Stimulated activated CD4-positive, alpha-beta T cell treated with anti-CD3 and anti-CD28 coated beads, TNF-alpha, amount 100 ng/mL, for 1 hour (primary cell): ENCODE results near the gene SDSL.
A peak's percentile ranks its signal among the peaks of the same experiment; 100 is the strongest.

Source experiments
- DNase-seq, 3 donors: peaks; one replicate each; pipeline ENCODE4 v3.0.0-alpha.2; 2020; ENCODE audit warnings: low read depth in 3 of 3, low spot score in 1 of 3

SDSL gene

DNA sequence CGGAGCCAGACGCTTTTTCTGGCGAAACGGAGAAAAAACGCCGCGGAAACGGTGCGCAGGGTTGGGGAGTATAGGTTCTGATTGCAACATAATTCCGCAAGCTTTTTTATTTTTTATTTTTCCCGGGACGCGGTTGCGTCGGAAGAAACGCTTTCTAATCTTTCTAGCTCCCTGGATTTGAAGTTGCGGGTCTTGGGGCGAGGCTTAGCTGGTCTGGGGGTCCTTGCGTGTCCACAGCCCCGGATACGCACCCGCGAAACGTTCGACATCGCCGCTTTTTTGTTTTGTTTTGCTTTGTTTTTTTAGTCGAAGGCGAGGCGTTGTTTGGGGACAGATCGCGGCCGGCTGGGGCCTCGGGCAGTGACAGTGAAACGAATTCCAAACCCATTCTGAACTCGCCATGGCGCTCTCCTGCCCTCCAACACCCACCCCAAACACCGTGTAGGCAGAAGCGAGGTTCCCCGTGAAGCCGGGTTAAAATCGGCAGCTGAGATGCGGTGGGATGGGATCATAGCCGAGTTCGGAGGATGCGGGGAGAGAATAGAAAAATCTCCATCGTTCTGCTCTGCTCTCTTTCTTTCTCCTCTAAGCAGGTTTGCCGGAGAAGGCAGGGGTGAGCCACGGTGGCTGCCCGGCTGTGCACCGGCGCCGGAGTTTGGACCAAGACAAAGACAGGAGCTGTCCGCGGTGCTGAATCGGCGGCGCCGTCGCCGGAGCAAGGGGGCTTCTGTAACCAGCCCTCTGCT is 57.6 kb downstream of the SDSL start:
- DNase-seq: peak in 1 of 3 donors; percentile 25

DNA sequence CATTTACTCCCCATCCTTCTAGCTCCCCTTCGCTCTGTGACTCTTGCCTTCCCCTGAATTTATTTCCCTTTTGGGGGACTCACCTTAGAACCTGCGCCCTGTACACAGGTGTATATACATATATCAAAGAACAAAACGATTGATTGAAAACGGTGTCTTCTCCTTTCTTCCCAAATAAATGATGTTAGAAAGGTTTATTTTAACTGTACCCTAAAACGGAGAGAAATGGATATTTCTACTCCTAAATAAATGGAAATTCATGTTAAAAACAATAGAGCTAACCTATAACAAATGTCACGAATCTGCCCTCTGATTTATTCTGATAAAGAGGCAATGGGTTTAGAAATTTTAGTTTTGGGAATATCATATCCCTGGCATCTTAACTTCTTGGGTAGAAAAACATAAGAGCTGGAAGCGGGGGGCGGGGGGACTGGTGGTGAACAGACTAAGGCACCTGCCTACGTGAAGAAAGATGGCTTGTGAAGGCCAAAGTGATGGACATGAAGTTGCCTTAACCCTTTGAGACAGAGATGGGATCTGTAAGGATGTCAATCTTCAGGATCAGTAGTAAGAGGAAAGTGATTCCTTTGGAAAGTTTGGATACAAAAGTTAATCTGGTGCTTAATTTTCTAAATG is 58.3 kb downstream of the SDSL start:
- no peak for DNase-seq

DNA sequence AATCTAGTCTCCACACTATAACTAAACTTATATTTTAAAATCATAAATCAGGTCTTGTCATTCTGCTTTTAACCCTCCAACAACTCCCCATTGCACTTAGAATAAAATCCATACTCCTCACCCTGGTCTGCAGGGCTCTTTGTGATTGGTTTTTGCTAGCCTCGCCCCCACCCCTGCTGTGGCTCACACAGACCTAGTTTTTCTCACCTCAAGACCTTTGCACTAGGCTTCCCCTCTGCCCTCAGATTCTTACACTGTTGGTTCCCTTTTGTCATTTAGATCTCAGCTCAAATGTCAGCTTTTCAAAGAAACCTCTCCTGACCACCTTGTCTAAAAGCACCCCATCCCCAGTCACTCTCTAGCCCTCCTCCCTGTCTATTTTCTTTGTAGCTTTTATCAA is 60.2 kb downstream of the SDSL start:
- no peak for DNase-seq

DNA sequence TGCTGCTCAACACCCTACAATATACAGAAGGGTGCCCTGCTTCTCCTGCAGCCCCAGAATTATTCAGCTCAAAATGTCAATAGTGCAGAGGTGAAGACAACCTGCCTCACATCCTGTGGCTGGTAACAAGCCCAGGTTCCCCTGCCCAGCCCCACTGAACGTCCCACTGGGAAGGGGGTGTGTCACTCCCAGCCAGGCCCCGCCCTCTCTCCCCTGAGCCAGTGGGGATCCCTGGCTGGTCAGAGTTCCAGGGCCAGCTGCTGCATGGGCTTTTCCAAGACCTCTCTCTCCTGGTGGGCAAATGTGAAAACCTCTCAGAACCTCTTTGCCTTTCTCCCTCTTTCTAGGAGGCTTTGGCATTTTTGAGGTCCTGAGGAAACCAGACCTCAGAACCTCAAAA is 63.1 kb downstream of the SDSL start:
- no peak for DNase-seq

DNA sequence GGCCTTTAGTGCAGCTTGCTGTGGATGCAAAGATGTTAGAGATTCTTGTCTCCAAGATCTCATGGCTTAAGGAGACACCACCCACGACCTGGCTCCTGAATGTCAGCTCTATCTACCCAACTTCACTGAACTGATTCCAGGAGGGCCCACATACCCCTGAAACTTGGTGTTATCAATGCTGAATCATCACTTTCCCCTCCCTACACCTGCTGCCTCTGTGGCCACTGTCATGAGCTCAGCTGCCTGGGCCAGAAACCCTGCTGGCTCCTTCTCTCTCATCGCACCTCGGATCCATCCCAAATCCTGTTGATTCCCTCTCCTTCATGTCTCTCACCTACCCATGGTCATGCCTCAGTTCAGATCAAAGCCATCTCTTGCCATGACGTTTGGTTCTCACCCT is 64.5 kb downstream of the SDSL start:
- DNase-seq: no peak
